ENCODE measurements around the gene PCNX1.

- no peak for TF ChIP-seq SIN3A (IDR thresholded peaks at IDR 0.05; ENCODE audit: borderline replicate concordance, insufficient read depth, low read length)
- TF ChIP-seq TAF1 (IDR thresholded peaks at IDR 0.05; ENCODE audit: borderline replicate concordance, insufficient read depth, low read length), result no peak
- TF ChIP-seq POLR2AphosphoS5 (IDR thresholded peaks at IDR 0.05; ENCODE audit: low read depth, low read length), result no peak
These were observed 223.4 kb downstream of the PCNX1 start for GRCh38 chr14:71130491-71131179.

Data from PFSK-1 (cell line).